AG04450 (cell line): ENCODE results near the gene TMEM161B. TPM values are rescaled to one million over a fixed set of nuclear protein-coding genes. Genes with fewer than 3 reads are reported as not detected.

Experiments
- CTCF ChIA-PET: fragments of 300-600, 350-600 bp; formaldehyde crosslinking; extraction: SDS; loops from one replicate; lab custom pipeline; 2022; ENCODE audit warnings: antibody characterized with exemption, inconsistent platforms; lab: Charles Lee
- POLR2A ChIA-PET: fragments of 350-600 bp; formaldehyde crosslinking; extraction: SDS; loops from one replicate; lab custom pipeline; 2021; ENCODE audit warnings: antibody characterized with exemption, inconsistent platforms; lab: Yijun Ruan, JAX
- DNase-seq: peaks from one replicate; pipeline ENCODE4 v3.0.0-alpha.2; 2011; ENCODE audit warnings: low read depth, low spot score
- H3K27ac ChIP-seq: one replicate; pipeline ENCODE4 v1.5.1; 2012; ENCODE audit warnings: low read depth, low read length, control low read depth
- H3K27me3 ChIP-seq: one replicate; pipeline ENCODE4 v1.6.0; 2012; ENCODE audit warnings: low read length; ENCODE audit not compliant: control insufficient read depth, insufficient read depth
- H3K4me3 ChIP-seq: 2 replicates; pipeline ENCODE4 v1.5.1; 2011; ENCODE audit warnings: mild to moderate bottlenecking, low read depth, low read length, control low read depth
- H3K9me3 ChIP-seq: 2 replicates; pipeline ENCODE4 v1.5.1; 2012; ENCODE audit warnings: low read length; ENCODE audit not compliant: control insufficient read depth, insufficient read depth
- CTCF ChIP-seq: IDR thresholded peaks from 2 replicates; pipeline ENCODE4 v1.5.1; 2011; ENCODE audit warnings: low read depth, low read length, control low read depth, inconsistent platforms
- polyA minus RNA-seq: library from RNA; depleted of rRNA, polyadenylated mRNA; stranded (reverse); fragments of >200 nt; gene quantifications from 2 replicates; pipeline ENCODE4 v1.2.3, GENCODE V29; 2011; rRNA and poly(A)+ RNA removed
- polyA plus RNA-seq: library from polyadenylated mRNA; depleted of rRNA; stranded (reverse); fragments of >200 nt; gene quantifications from 2 replicates; pipeline ENCODE4 v1.2.3, GENCODE V29; 2011; rRNA removed

Gene TMEM161B
- polyA plus RNA-seq (8.6 and 14.4 TPM in 2 replicates), polyA minus RNA-seq (14.8 and 18.6 TPM in 2 replicates)

DNA sequence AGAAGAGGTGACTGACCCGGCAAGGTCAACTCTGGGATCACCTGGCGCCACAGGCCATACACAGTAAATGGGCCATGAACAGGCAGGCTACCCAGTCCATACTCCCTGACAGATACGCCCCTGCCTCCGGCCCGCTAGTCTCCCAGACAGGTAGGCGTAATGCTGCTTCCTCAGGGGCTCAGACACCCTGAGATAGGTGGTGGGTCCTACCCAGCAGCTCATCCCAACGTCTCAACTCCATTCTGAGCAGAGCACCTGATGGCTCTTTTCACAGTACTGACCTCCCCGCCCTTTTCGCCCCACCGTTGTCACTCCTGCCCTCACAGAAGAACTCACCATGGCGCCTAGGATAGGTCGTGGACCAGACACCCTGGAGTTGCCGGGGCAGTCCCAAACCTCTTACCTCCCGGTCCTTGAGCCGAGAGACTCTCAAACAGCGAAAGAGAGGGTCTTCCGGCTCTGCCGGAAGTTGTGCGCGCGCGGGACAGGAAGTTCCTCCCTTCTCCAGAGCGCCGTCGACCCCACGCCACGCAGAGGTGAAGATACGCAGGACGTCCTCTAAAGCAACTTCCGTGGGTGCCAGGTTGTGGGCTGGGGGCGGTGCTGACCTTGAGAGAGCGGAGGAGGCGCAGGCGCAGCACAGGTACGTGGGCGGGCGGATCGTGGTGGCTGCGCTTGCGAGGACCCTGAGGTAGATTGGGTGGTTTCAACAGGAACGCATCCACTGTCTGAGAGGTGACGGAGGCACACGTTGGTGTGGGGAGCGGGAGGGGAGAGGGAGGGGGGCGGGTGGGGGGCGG lies at the start of gene TMEM161B:
TMEM161B (minus strand) TSS at position 461 of the 800 bp plus-strand sequence; CDS start at position 339, 122 bp downstream.
- DNase-seq, result peak; percentile 61
- Histone ChIP-seq H3K27me3 (no peaks in the 10 kb centered on the region), H3K4me3 (peak within 1 kb of the TSS; percentile 71), H3K27ac (peak within 1 kb of the TSS; percentile 55), H3K9me3 (no peaks in the 10 kb centered on the region)
- CTCF ChIA-PET, result interaction anchor here (1.1 kb wide), 1 partner anchor 422 kb away, joined by 4 read pairs; no protein-coding TSS in a partner anchor
- POLR2A ChIA-PET, result no interaction called here
- TF ChIP-seq CTCF, result no peak

- no peak overlapping the region for H3K27ac ChIP-seq
- POLR2A ChIA-PET, result no interaction called here
- CTCF ChIA-PET, result no interaction called here
- DNase-seq, result no peak
- no peak for TF ChIP-seq CTCF
- no peaks in the 10 kb centered on the region for H3K27me3 ChIP-seq
- H3K4me3 ChIP-seq, result no peak overlapping the region
- no peaks in the 10 kb centered on the region for H3K9me3 ChIP-seq
These were observed 35.7 kb upstream of the TMEM161B start for GRCh38 chr5:88304356-88304755.

GRCh38 chr5:88298425-88298824 lies 29.8 kb upstream of the TMEM161B start:
- CTCF ChIA-PET, result no interaction called here
- H3K27ac ChIP-seq, result no peak overlapping the region
- DNase-seq, result peak; percentile 18
- TF ChIP-seq CTCF, result no peak
- H3K4me3 ChIP-seq, result no peak overlapping the region
- no peaks in the 10 kb centered on the region for H3K9me3 ChIP-seq
- POLR2A ChIA-PET, result no interaction called here
- H3K27me3 ChIP-seq, result no peaks in the 10 kb centered on the region

- DNase-seq, result no peak
- Histone ChIP-seq H3K27ac (no peak overlapping the region), H3K4me3 (no peak overlapping the region), H3K9me3 (no peaks in the 10 kb centered on the region), H3K27me3 (no peaks in the 10 kb centered on the region)
- no peak for TF ChIP-seq CTCF
- CTCF ChIA-PET, result no interaction called here
- POLR2A ChIA-PET, result no interaction called here
These were observed 22.2 kb upstream of the TMEM161B start for GRCh38 chr5:88290801-88291200.

GRCh38 chr5:88288528-88289197 lies 20.0 kb upstream of the TMEM161B start:
- Histone ChIP-seq H3K27me3 (no peaks in the 10 kb centered on the region), H3K27ac (no peak overlapping the region), H3K4me3 (no peak overlapping the region), H3K9me3 (no peaks in the 10 kb centered on the region)
- DNase-seq, result no peak
- ChIA-PET CTCF (no interaction called here), POLR2A (no interaction called here)
- no peak for TF ChIP-seq CTCF
